GM11168 (cell line): ENCODE data around the gene DHRS12.

Source experiments
- in situ Hi-C: fragments of 300-500 bp; cut with MboI; formaldehyde crosslinking; loops from one replicate; pipeline ENCODE4 v1.12.0; 2022; ENCODE audit warnings: low sequenced_read_pairs; ENCODE audit not compliant: unreplicated experiment

DHRS12 gene

DNA sequence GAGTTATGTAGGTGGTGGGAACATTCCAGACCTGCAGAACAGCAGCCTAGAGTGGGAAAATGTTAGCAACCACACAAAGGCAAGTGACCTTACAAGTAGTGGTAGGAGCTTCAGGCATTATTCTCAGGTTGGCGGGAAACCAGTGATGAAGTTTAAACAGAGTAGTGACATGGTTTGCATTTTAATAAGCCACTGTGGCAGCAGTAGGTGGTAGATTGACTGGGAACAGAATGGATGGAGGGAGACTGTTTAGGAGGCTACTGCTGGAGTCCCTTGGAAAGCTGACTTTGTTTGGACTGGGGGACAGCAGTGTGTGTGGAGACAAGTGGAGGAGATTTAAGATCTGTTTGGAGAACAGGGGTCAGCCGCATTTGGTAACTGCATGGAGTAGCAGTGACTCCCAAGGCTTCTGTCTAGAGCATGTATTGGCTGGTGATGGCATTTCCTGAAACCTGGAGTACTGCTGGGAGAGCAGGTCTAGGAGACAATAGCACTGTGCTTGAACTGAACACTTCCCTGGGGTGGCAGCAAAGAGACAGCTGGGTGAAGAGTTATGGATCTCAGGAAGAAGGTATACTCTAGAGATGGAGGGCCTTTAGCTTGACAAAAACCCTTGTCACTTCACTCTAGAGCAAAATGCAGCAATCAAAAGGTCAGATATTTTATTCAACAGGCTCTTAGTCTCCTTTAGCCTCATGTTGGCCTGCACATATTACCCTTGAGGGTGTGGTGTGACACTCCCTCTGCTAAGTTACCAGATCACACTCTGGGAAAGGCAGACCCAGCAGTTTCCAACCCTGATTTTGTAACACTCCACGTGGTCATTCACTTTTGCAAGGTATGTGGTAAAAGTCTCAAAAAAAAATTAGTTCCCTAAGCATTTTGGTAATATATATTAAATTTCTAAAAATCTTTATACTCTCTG, 70.3 kb downstream of the DHRS12 start:
- in situ Hi-C loops, result no loop called here

DNA sequence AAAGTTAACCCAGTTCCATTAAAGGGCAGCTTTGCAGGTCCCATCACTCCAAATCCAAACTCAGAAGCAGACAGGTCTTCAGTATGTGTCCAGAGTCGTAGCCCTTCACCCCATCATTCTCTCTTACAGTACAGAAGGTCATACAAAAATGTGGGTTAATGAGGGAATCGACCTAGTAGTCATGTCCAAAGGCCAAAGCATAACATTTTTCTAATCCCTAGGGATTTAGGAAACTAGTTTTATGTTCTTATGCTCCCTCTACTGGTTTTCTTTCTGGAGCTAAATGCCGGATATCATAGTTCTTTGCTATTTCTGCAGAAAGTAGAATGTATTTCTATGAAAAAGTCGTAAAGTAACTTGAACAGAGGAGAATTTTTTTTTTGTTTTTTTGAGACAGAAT, 72.2 kb downstream of the DHRS12 start:
- in situ Hi-C loops, result no loop called here

DNA sequence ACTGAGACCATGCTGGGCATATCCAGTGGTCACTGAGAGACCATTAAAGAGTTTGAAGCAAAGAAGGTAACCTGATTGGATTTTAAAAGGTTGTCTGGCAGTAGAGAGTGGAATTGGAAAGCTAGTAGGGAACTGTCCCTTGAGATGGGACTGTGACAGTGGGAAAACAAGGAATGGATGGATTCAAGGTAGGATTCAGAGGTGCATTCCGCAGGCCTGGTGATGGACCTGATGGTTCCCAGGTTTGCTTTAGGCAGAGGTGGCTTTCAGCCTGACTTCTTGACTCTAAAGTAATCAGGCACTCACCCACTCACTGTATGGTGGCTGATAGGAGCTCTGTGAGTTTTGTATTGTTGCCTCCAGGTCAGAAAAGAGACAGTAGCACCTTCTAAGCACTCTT, 73.0 kb downstream of the DHRS12 start:
- in situ Hi-C loops, result no loop called here

DNA sequence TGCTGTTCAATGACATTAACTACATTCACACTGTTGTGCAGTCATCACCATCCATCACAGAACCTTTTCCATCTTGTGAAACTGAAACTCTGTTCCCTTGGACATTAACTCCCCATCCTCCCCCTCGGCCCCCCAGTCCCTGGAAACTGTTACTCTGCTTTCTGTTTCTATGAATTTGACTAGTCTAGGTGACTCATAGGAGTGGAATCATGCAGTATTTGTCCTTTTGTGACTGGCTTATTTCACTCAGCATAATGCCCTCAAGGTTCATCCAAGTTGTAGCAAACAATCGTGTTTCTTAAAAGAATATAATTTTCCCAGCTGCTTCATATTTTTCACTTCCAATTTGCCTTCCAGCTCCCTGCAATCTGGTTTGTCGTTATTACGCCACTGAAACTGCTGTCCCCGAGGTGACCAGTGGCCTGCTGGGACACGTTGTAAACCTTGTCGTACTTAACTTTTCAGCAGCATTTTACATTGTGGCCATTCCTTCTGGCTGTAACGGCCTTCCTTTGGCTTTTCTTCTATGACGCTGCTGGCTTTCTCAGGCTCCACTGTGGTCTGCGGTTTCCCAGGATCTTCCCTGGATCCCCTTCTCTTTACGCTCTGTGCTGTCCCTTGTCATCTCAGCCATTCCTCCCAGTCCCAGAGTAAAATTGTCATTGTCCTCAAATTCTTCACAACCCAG, 74.0 kb downstream of the DHRS12 start:
- in situ Hi-C loops, result no loop called here

DNA sequence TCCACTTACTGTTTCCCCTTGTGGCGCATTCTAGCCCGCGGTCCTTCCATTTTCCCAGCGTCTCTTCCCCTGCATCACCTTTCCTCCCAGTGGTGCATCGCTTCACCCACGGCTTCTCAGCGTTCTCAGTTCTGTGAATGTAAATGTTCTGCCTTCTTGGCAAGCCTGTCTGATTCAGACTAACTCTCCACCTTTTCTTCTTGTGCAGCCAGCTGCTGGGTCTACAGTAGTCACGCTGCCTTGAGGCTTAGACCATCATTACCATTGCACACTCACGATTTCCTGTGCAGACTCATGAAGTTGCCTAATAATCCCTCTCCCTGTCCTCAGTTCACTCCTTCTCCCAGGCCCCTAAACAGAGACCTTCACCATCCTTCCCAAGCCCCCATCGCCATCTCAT, 75.0 kb downstream of the DHRS12 start:
- in situ Hi-C loops, result no loop called here

DNA sequence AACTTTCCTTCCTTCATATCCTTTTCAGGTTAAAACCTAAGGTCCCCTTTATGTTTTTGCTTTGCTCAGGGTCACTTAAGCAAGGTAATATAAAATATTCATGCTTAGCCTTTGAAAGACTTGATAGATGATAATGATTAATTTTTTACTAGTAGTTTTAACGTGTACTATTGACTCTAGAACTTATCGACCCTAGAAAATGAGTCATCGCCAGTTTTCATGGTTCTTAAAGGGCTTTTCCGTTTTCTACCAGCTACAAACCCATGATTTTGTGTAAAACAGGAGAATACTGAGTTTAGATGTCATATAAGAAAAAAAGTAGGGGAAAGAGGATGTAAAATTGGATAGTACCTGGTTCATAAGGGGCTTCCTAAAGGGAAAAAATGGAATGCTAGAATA, 75.7 kb downstream of the DHRS12 start:
- in situ Hi-C loops, result no loop called here

DNA sequence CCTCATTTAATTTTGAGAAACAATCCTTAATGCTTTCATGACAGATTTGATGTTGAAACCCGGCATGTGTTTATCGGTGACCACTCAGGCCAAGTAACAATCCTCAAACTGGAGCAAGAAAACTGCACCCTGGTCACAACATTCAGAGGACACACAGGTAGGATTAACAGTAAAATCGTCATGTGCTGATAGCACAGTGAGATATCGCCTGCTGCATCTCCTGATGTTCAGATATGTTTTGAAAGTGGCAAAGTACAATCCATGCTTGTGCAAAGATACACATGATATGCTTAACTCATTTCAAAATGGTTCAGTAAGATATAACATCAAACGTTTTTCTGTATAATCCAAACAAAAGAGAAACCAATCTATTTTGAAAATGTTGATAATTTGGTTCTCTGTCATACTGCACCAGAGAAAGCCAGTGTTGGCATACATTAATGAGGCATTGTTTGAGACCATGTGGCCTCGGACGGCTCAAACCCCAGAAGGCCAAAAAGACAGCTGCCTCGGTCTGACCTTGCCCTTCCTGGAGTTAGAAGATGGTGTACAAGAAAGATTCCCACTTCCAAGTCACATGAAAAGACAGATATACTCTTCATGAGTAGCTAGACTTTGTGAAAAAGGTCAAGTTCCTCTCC, 76.2 kb downstream of the DHRS12 start:
- in situ Hi-C loops, result no loop called here

DNA sequence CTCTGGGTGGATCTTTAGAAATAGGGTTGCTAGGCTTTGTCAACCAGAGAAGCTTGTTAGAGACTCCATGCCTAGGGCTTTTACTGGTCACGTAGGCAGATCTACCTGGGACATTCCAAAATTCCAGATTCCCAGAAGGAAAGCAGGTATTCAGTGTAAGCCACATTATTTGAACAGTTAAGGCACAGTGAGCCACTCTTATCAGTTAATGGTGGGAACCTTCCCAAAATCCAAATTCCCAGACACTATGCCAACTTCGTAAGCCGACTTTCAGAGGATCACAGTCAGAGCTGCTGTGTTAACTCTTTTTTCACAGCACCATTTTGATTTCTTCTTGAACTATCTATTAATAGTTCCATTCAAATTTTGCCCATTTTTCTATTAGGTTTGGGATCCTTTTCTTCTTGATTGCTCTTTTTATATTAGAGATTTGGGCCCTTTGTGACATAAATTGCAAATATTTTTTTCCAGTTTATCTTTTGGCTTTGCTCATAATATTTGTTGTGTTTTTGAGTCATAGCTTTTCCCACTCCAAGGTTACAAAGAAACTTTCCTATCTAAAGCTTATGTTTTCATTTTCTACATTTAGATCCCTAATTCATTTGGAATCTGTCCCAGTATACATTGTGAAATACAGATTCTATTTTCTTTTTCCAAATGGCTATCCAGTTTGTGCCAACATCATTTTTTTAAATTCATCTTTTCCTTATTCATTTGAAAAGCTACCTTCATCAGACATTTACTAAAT, 77.3 kb downstream of the DHRS12 start:
- in situ Hi-C loops, result no loop called here

DNA sequence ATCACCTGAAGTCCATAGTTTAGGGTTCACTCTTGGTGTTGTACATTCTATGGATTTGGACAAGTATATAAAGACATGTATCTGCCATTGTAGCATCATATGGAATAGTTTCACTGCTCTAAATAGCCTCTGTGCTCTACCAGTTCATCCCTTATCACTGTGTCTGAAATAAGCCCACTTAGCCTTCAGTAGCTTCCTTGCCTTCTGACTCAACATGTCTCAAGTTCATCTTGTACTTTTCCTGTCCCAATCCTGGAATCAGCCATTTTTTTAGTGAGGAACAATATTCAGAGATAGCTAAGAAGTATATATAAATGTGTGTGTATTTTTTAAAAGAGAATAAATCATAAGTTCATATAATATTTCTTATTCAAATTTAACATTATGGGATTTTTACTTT, 79.2 kb downstream of the DHRS12 start:
- in situ Hi-C loops, result no loop called here

DNA sequence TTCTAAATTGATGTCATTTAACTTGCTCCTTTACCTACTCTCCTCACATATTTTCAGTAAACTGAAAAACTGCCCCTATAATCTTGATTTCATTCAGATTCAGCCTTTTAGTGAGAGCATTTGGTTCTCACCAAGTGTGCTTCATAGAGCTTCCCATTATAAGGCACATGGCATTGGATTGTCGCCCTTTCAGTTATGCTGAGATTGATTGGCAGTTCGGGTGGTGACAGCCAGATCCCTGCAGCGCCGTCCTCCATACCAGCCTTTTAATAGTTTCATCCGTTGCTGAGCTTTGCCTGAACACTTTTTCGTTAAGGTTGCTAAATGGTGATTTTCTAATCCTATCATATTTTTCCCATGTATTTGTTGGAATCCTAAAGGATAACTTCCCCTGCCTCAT, 80.4 kb downstream of the DHRS12 start:
- in situ Hi-C loops, result no loop called here

DNA sequence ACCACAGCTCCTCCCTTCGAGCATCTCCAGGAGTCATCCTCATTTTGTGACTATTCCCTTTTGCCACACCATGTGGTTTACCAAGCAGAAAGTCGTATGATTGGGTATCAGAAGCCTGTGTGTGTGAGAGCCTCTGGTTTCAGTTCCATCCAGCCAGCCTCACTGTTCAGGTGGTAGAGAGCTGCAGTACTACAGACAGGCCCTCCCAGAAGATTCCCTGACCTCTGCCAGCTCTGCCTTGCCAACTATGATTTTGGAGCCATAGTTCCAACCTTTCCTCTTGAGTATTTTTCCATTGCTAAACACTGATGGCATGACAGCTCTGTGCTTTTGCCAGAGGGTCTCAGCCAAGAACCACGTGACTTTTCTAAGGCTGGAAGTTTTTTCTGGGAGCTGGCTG, 82.5 kb downstream of the DHRS12 start:
- in situ Hi-C loops, result no loop called here

DNA sequence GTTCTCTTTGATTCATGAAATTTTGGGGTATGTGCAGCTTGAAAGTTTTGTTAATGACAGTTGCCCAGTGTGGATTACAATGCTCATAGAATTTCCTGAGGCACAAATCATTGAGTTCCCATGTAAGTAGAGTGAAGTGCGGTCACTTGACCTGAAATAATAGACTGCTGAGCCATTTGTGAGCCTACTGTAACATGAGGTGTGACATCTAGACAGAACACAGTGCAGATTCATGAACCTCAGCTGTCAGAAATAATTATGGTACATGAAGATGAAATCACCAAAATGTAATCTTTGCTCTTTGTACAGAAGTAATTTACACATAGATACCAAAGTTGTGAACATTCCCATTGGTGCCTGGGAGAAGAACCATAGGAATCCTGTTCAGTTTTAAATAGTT, 84.6 kb downstream of the DHRS12 start:
- in situ Hi-C loops, result no loop called here
